DND-41 (cell line): ENCODE results near the gene DDX5.

Source experiments
- ATAC-seq: fragments of 200-7000 bp; cut with Tn5 transposase; 3 replicates; pipeline ENCODE4 v1.9.1; 2021; ENCODE audit warnings: low read depth; ENCODE audit not compliant: insufficient read depth
- DNase-seq: peaks from one replicate; pipeline ENCODE4 v3.0.0-alpha.2; 2020
- H2AFZ ChIP-seq: 2 replicates; pipeline ENCODE4 v1.6.0; 2012; ENCODE audit warnings: low read depth, low read length
- H3K27ac ChIP-seq: 2 replicates; pipeline ENCODE4 v1.5.1; 2012; ENCODE audit warnings: low read length, inconsistent platforms
- H3K27me3 ChIP-seq: fragments of 200-600 bp; sonication (generic); 2 replicates; pipeline ENCODE4 v1.6.0; 2012; ENCODE audit warnings: low read length, mild to moderate bottlenecking, inconsistent platforms; ENCODE audit not compliant: insufficient read depth, poor library complexity
- H3K36me3 ChIP-seq: 2 replicates; pipeline ENCODE4 v1.5.1; 2012; ENCODE audit warnings: low read length, inconsistent platforms; ENCODE audit not compliant: insufficient read depth
- H3K4me1 ChIP-seq: 2 replicates; pipeline ENCODE4 v1.5.1; 2012; ENCODE audit warnings: mild to moderate bottlenecking, low read length; ENCODE audit not compliant: insufficient read depth
- H3K4me2 ChIP-seq: 2 replicates; pipeline ENCODE4 v1.6.0; 2012; ENCODE audit warnings: mild to moderate bottlenecking, moderate library complexity, low read length, inconsistent platforms; ENCODE audit not compliant: insufficient read depth
- H3K4me3 ChIP-seq, 2 experiments: fragments of 200-600 bp in 1 of 2; shearing (Covaris generic) in 1 of 2; 2 replicates each; pipeline ENCODE4 v1.5.1; 2012 to 2016; ENCODE audit warnings: inconsistent platforms in 2 of 2, low read length in 2 of 2, mild to moderate bottlenecking in 2 of 2, low read depth in 1 of 2, moderate library complexity in 1 of 2
- H3K79me2 ChIP-seq: 2 replicates; pipeline ENCODE4 v1.6.0; 2012; ENCODE audit warnings: low read length, inconsistent platforms; ENCODE audit not compliant: insufficient read depth
- H3K9ac ChIP-seq: 2 replicates; pipeline ENCODE4 v1.6.0; 2012; ENCODE audit warnings: low read depth, mild to moderate bottlenecking, inconsistent platforms, low read length, moderate library complexity
- H3K9me3 ChIP-seq: 2 replicates; pipeline ENCODE4 v1.5.1; 2012; ENCODE audit warnings: low read length, moderate library complexity, mild to moderate bottlenecking, inconsistent platforms; ENCODE audit not compliant: insufficient read depth, severe bottlenecking
- H4K20me1 ChIP-seq: 2 replicates; pipeline ENCODE4 v1.6.0; 2012; ENCODE audit warnings: low read length; ENCODE audit not compliant: insufficient read depth
- CTCF ChIP-seq: IDR thresholded peaks from 2 replicates; pipeline ENCODE4 v1.5.1; 2012; ENCODE audit warnings: borderline replicate concordance, low read length, moderate library complexity, mild to moderate bottlenecking; ENCODE audit not compliant: poor library complexity, severe bottlenecking; ENCODE audit errors: extremely low read depth
- EZH2 ChIP-seq: IDR thresholded peaks from 3 replicates; pipeline ENCODE4 v1.6.1; 2012; ENCODE audit warnings: borderline replicate concordance, low read depth, mild to moderate bottlenecking, moderate library complexity, low read length, inconsistent platforms; ENCODE audit not compliant: severe bottlenecking

Gene DDX5

GRCh38 chr17:64520359-64520758, 14.3 kb upstream of the DDX5 start:
- Histone ChIP-seq H3K4me1 (no peaks in the 10 kb centered on the region), H3K79me2 (peaks cover 18% of the 10 kb centered on the region), H2AFZ (no peak overlapping the region), H3K4me3 (no peak overlapping the region), H3K9ac (no peak overlapping the region), H4K20me1 (no peaks in the 10 kb centered on the region), H3K36me3 (peaks cover 92% of the 10 kb centered on the region), H3K4me2 (no peak overlapping the region), H3K27ac (no peak overlapping the region), H3K9me3 (no peaks in the 10 kb centered on the region), H3K27me3 (no peaks in the 10 kb centered on the region)
- ATAC-seq (no peak), DNase-seq (no peak)
- TF ChIP-seq CTCF (no peak), EZH2 (no peak)

- Histone ChIP-seq H3K9ac (no peak overlapping the region), H3K27ac (no peak overlapping the region), H3K36me3 (peaks cover 93% of the 10 kb centered on the region), H3K27me3 (no peaks in the 10 kb centered on the region), H2AFZ (no peak overlapping the region), H3K4me2 (no peak overlapping the region), H4K20me1 (no peaks in the 10 kb centered on the region), H3K79me2 (peaks cover 25% of the 10 kb centered on the region), H3K9me3 (no peaks in the 10 kb centered on the region), H3K4me1 (no peaks in the 10 kb centered on the region), H3K4me3 (no peak overlapping the region)
- TF ChIP-seq EZH2 (no peak), CTCF (no peak)
- ATAC-seq (no peak), DNase-seq (no peak)
These were observed 13.5 kb upstream of the DDX5 start for GRCh38 chr17:64519601-64520000.

- Histone ChIP-seq H2AFZ (no peak overlapping the region), H3K4me3 (no peak overlapping the region), H3K9ac (no peak overlapping the region), H3K79me2 (peaks cover 51% of the 10 kb centered on the region), H3K9me3 (no peaks in the 10 kb centered on the region), H4K20me1 (no peaks in the 10 kb centered on the region), H3K4me2 (no peak overlapping the region), H3K27ac (no peak overlapping the region), H3K4me1 (no peaks in the 10 kb centered on the region), H3K36me3 (peaks cover 95% of the 10 kb centered on the region), H3K27me3 (no peaks in the 10 kb centered on the region)
- DNase-seq (no peak), ATAC-seq (no peak)
- TF ChIP-seq EZH2 (no peak), CTCF (no peak)
These were observed 9.7 kb upstream of the DDX5 start for GRCh38 chr17:64515829-64516228.

- H2AFZ ChIP-seq = no peak overlapping the region
- peaks cover 55% of the 10 kb centered on the region for H3K79me2 ChIP-seq
- H3K4me1 ChIP-seq = no peaks in the 10 kb centered on the region
- no peak overlapping the region for H3K9ac ChIP-seq
- no peak overlapping the region for H3K27ac ChIP-seq
- DNase-seq (no peak), ATAC-seq (no peak)
- H3K36me3 ChIP-seq = peaks cover 96% of the 10 kb centered on the region
- TF ChIP-seq CTCF = no peak
- no peak for TF ChIP-seq EZH2
- no peaks in the 10 kb centered on the region for H3K9me3 ChIP-seq
- no peaks in the 10 kb centered on the region for H4K20me1 ChIP-seq
- no peak overlapping the region for H3K4me3 ChIP-seq
- no peak overlapping the region for H3K4me2 ChIP-seq
- no peaks in the 10 kb centered on the region for H3K27me3 ChIP-seq
These were observed 9.3 kb upstream of the DDX5 start for GRCh38 chr17:64515419-64515818.
